ENCODE data around the gene MOB2.

MOB2 gene

GRCh38 chr11:1498262-1498661 lies 11.7 kb upstream of the MOB2 start:
- no peak overlapping the region for H3K27ac ChIP-seq
- no peak for DNase-seq (ENCODE audit: low read depth, low spot score)
- no peak overlapping the region for H3K4me3 ChIP-seq
- H3K9me3 ChIP-seq (ENCODE audit: low read depth, low read length), result no peaks in the 10 kb centered on the region
- H3K36me3 ChIP-seq (ENCODE audit: insufficient read depth, low read length), result no peaks in the 10 kb centered on the region
- TF ChIP-seq FOXP2 (optimal IDR thresholded peaks at IDR 0.05; ENCODE audit: control extremely low read depth, extremely low read length, insufficient read depth), result no peak
- TF ChIP-seq EZH2 (IDR thresholded peaks at IDR 0.05), result no peak
- TF ChIP-seq POLR2AphosphoS5 (IDR thresholded peaks at IDR 0.05; ENCODE audit: borderline replicate concordance, low read depth, low read length), result no peak
- H3K9ac ChIP-seq (ENCODE audit: insufficient read length), result no peak overlapping the region

GRCh38 chr11:1497600-1497999 lies 11.0 kb upstream of the MOB2 start:
- TF ChIP-seq EZH2 (IDR thresholded peaks at IDR 0.05) (no peak), FOXP2 (optimal IDR thresholded peaks at IDR 0.05; ENCODE audit: control extremely low read depth, extremely low read length, insufficient read depth) (no peak), POLR2AphosphoS5 (IDR thresholded peaks at IDR 0.05; ENCODE audit: borderline replicate concordance, low read depth, low read length) (no peak)
- no peak overlapping the region for H3K9ac ChIP-seq (ENCODE audit: insufficient read length)
- H3K27ac ChIP-seq, result no peak overlapping the region
- no peak overlapping the region for H3K4me3 ChIP-seq
- no peak for DNase-seq (ENCODE audit: low read depth, low spot score)
- no peaks in the 10 kb centered on the region for H3K9me3 ChIP-seq (ENCODE audit: low read depth, low read length)
- H3K36me3 ChIP-seq (ENCODE audit: insufficient read depth, low read length), result no peaks in the 10 kb centered on the region

DNA sequence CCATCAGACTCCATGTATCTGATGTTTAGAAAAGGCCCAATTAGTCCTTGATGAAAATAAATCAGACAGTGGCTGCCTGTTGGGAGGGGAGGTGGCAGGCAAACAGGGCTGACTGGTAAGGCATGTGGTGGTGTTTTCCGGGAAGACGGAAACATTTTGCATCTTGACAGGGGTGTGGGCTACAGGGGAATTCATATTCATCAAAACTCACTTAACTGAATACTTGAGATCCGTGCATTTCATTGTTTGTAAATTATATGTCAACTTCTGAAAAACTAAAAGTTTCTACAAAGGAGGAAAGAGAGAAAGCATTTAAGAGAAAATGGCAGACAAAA lies 10.1 kb upstream of the MOB2 start:
- TF ChIP-seq EZH2 (IDR thresholded peaks at IDR 0.05) (no peak), FOXP2 (optimal IDR thresholded peaks at IDR 0.05; ENCODE audit: control extremely low read depth, extremely low read length, insufficient read depth) (no peak), POLR2AphosphoS5 (IDR thresholded peaks at IDR 0.05; ENCODE audit: borderline replicate concordance, low read depth, low read length) (no peak)
- H3K36me3 ChIP-seq (ENCODE audit: insufficient read depth, low read length), result no peaks in the 10 kb centered on the region
- no peak overlapping the region for H3K9ac ChIP-seq (ENCODE audit: insufficient read length)
- H3K9me3 ChIP-seq (ENCODE audit: low read depth, low read length), result no peaks in the 10 kb centered on the region
- H3K27ac ChIP-seq, result no peak overlapping the region
- H3K4me3 ChIP-seq, result no peak overlapping the region
- no peak for DNase-seq (ENCODE audit: low read depth, low spot score)

GRCh38 chr11:1496091-1496760 lies 9.6 kb upstream of the MOB2 start:
- TF ChIP-seq FOXP2 (optimal IDR thresholded peaks at IDR 0.05; ENCODE audit: control extremely low read depth, extremely low read length, insufficient read depth), result no peak
- TF ChIP-seq EZH2 (IDR thresholded peaks at IDR 0.05), result no peak
- no peak for TF ChIP-seq POLR2AphosphoS5 (IDR thresholded peaks at IDR 0.05; ENCODE audit: borderline replicate concordance, low read depth, low read length)
- no peaks in the 10 kb centered on the region for H3K36me3 ChIP-seq (ENCODE audit: insufficient read depth, low read length)

DNA sequence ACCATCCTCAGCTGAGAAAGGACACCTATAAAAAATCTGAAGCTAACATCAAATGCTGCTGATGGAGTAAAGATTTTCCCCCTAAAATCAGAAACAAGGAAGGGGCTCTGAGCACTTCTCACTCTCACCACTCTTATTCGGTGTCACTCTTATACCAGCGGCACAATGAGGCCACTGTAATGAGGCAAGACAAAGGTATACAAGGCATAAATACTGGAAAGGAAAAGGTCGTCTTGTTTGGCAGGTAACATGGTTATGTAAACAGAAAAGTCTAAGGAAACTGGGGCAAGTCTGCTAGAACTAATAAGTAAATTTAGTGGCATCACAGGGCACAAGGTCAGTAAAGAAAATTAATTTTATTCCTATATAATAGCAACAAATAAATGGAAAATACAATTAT lies 8.1 kb upstream of the MOB2 start:
- DNase-seq (ENCODE audit: low read depth, low spot score), result no peak

More at GRCh38 chr11:1496091-1496760, 9.6 kb upstream of the MOB2 start:
- no peaks in the 10 kb centered on the region for H3K9me3 ChIP-seq (ENCODE audit: low read depth, low read length)
- no peak overlapping the region for H3K4me3 ChIP-seq
- H3K27ac ChIP-seq, result no peak overlapping the region
- no peak overlapping the region for H3K9ac ChIP-seq (ENCODE audit: insufficient read length)
- DNase-seq (ENCODE audit: low read depth, low spot score), result no peak

DNA sequence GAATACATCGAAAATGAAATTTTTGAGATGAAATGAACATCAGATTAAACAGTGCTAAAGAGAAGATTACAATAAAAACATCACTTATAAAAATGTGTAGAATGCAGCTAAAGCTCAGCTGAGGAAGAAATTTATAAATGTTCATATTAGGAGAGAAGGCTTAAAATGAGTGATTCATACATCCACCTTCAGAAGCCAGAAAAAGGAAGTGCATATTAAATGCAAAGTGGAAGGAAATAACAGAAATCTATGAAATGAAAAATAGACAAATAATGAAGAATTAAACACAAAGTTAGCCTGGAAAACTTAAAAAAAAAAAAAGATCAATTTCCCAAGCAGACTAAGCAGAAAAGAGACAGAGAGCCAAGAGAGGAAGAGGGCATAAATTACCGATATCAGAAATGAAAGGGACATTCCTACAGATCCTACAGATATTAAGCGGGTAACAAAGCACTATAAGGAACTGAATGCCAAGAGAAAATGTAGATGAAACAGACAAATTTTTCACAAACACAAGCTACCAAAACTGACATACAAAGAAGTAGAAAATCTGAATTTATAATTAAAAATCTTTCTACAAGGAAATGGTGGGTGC lies 7.2 kb upstream of the MOB2 start:
- H3K27ac ChIP-seq, result no peak overlapping the region
- TF ChIP-seq POLR2AphosphoS5 (IDR thresholded peaks at IDR 0.05; ENCODE audit: borderline replicate concordance, low read depth, low read length), result no peak
- TF ChIP-seq EZH2 (IDR thresholded peaks at IDR 0.05), result no peak
- TF ChIP-seq FOXP2 (optimal IDR thresholded peaks at IDR 0.05; ENCODE audit: control extremely low read depth, extremely low read length, insufficient read depth), result no peak
- no peak for DNase-seq (ENCODE audit: low read depth, low spot score)

More for the DNA sequence above, 8.1 kb upstream of the MOB2 start:
- Histone ChIP-seq H3K9me3 (ENCODE audit: low read depth, low read length) (no peaks in the 10 kb centered on the region), H3K27ac (no peak overlapping the region), H3K36me3 (ENCODE audit: insufficient read depth, low read length) (no peaks in the 10 kb centered on the region), H3K4me3 (no peak overlapping the region), H3K9ac (ENCODE audit: insufficient read length) (no peak overlapping the region)
- TF ChIP-seq POLR2AphosphoS5 (IDR thresholded peaks at IDR 0.05; ENCODE audit: borderline replicate concordance, low read depth, low read length), result no peak
- TF ChIP-seq FOXP2 (optimal IDR thresholded peaks at IDR 0.05; ENCODE audit: control extremely low read depth, extremely low read length, insufficient read depth), result no peak
- no peak for TF ChIP-seq EZH2 (IDR thresholded peaks at IDR 0.05)

GRCh38 chr11:1491379-1491778 lies 4.8 kb upstream of the MOB2 start:
- H3K27ac ChIP-seq, result no peak overlapping the region
- no peaks in the 10 kb centered on the region for H3K36me3 ChIP-seq (ENCODE audit: insufficient read depth, low read length)
- H3K4me3 ChIP-seq, result no peak overlapping the region
- no peak overlapping the region for H3K9ac ChIP-seq (ENCODE audit: insufficient read length)
- no peak for DNase-seq (ENCODE audit: low read depth, low spot score)
- TF ChIP-seq EZH2 (IDR thresholded peaks at IDR 0.05) (no peak), FOXP2 (optimal IDR thresholded peaks at IDR 0.05; ENCODE audit: control extremely low read depth, extremely low read length, insufficient read depth) (no peak)
- H3K9me3 ChIP-seq (ENCODE audit: low read depth, low read length), result no peaks in the 10 kb centered on the region

More for the DNA sequence above, 7.2 kb upstream of the MOB2 start:
- Histone ChIP-seq H3K36me3 (ENCODE audit: insufficient read depth, low read length) (no peaks in the 10 kb centered on the region), H3K9me3 (ENCODE audit: low read depth, low read length) (no peaks in the 10 kb centered on the region), H3K4me3 (no peak overlapping the region), H3K9ac (ENCODE audit: insufficient read length) (no peak overlapping the region)

DNA sequence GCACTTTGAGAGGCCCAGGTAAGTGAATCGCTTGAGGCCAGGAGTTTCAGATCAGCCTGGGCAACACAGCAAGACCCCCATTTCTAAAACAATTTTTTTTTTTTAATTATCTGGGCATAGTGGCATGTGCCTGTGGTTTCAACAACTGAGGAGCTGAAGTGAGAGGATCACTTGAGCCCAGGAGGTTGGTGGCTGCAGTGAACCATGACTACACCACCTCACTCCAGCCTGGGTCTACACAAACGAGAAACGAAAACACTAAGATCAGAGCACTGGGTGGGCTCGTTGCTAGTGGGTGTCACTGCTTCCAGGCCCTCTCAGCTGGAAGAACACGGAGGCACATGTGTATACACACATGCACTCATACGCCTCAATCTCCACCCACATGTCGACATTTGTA lies 4.1 kb upstream of the MOB2 start:
- TF ChIP-seq POLR2AphosphoS5 (IDR thresholded peaks at IDR 0.05; ENCODE audit: borderline replicate concordance, low read depth, low read length) (no peak), EZH2 (IDR thresholded peaks at IDR 0.05) (no peak), FOXP2 (optimal IDR thresholded peaks at IDR 0.05; ENCODE audit: control extremely low read depth, extremely low read length, insufficient read depth) (no peak)
- H3K36me3 ChIP-seq (ENCODE audit: insufficient read depth, low read length), result no peaks in the 10 kb centered on the region
- H3K9ac ChIP-seq (ENCODE audit: insufficient read length), result no peak overlapping the region
- no peak overlapping the region for H3K4me3 ChIP-seq
- no peaks in the 10 kb centered on the region for H3K9me3 ChIP-seq (ENCODE audit: low read depth, low read length)
- DNase-seq (ENCODE audit: low read depth, low spot score), result no peak
- H3K27ac ChIP-seq, result no peak overlapping the region

Data from SK-N-MC (cell line).